Heart left ventricle (tissue), 13 donors: ENCODE data around the gene OTOF.

Experiments used
- CTCF ChIP-seq, 12 donors: fragments of 200-600 bp; sonication (generic) in 4 of 12; IDR thresholded peaks; one replicate each; pipeline versions ENCODE4 v1.5.0 to v1.8.0; 2018 to 2022; ENCODE audit warnings: antibody characterized with exemption in 12 of 12, mild to moderate bottlenecking in 5 of 12
- POLR2A ChIP-seq, 2 donors: fragments of 450-650 bp; IDR thresholded peaks; one replicate each; pipeline ENCODE4 v1.6.1; 2017; ENCODE audit warnings: antibody characterized with exemption in 2 of 2, mild to moderate bottlenecking in 2 of 2, moderate library complexity in 2 of 2
- donor health status: ischemic (EF 13 %, LVEDD 7.1; RV severe dilation, severe dysfunction).
- donor health status: DM: no; HTN: yes; CAD: no.
- donor health status: DM: no; HTN: no; CAD: no.
- donor health status: ischemic (EF 25% LVEDD 6.9; RV normal size, moderate dysfunction).
- donor health status: ischemic (EF 25% LVEDD 5.7; RV mildly dilated, moderate dysfunction).
- donor health status: ischemic (EF 35%, LVEDD 5.7; RV mildly dilated, moderate dysfunction).
- donor health status: nonischemic (EF 11% LVEDD 7.7; RV severe dilation, severe dysfunction).
- donor health status: DM: yes; HTN: yes; CAD: no.
- donor health status: PGD.
- donor health status: ischemic (EF 29% LVEDD 5.4; RV normal size, mild dysfunction).
- donor health status: nonischemic (EF 23%, LVEDD 6.1; RV moderate dilation, normal function).

GRCh38 chr2:26453421-26454329, 24.2 kb downstream of the OTOF start:
- TF ChIP-seq CTCF (IDR thresholded peaks at IDR 0.05) (no peak), POLR2A (IDR thresholded peaks at IDR 0.05) (no peak)
